ENCODE measurements around the gene MRPL55. TPM values are rescaled to one million over a fixed set of nuclear protein-coding genes. Genes with fewer than 3 reads are reported as not detected.

Gene MRPL55
- total RNA-seq, 1 experiment from 2014 or later, result 57.1 TPM

GRCh38 chr1:228112617-228113016 is 3.5 kb upstream of the MRPL55 start:
- CTCF ChIA-PET, result no interaction called here

More at GRCh38 chr1:228112617-228113016, 3.5 kb upstream of the MRPL55 start:
- ATAC-seq (no peak), DNase-seq (ENCODE audit: low read depth, low spot score) (no peak)
- Histone ChIP-seq H3K27ac (ENCODE audit: low read depth, low read length) (no peak overlapping the region), H3K4me2 (ENCODE audit: low read length) (no peak overlapping the region), H3K36me3 (ENCODE audit: control insufficient read depth in 1 of 2, insufficient read depth in 2 of 2, low read length in 2 of 2) (peaks cover 0 to 4% of the 10 kb centered on the region in 2 experiments; a peak in 1 of 4 replicates), H2AFZ (ENCODE audit: low read depth, low read length, poor library complexity, severe bottlenecking) (no peak overlapping the region), H3K9ac (ENCODE audit: low read length) (no peak overlapping the region), H4K20me1 (ENCODE audit: insufficient read depth) (no peaks in the 10 kb centered on the region), H3K4me3 (replicated peaks in 1 of 2; ENCODE audit: low read depth in 1 of 2, low read length in 2 of 2) (no peak overlapping the region), H3K4me1 (ENCODE audit: control insufficient read depth in 1 of 2, insufficient read depth in 2 of 2, low read length in 2 of 2) (peaks cover 4 to 14% of the 10 kb centered on the region in 2 experiments; a peak in 3 of 4 replicates), H3K9me2 (ENCODE audit: insufficient read depth) (no peaks in the 10 kb centered on the region), H3K79me2 (ENCODE audit: insufficient read depth, low read length) (peaks cover 22% of the 10 kb centered on the region), H3K27me3 (ENCODE audit: insufficient read depth, low read length) (no peaks in the 10 kb centered on the region), H3K9me3 (ENCODE audit: control insufficient read depth in 1 of 2, insufficient read depth in 1 of 2, low read depth in 1 of 2, low read length in 2 of 2) (peaks cover 0 to 4% of the 10 kb centered on the region in 2 experiments; a peak in 1 of 4 replicates)
- ChIA-PET RAD21 (ENCODE audit: low non-redundant PET in 1 of 2, low total read pairs in 2 of 2, uncharacterized antibody in 2 of 2, unreplicated experiment in 2 of 2) (no interaction called here), POLR2A (no interaction called here)
- TF ChIP-seq ZFX (IDR thresholded peaks at IDR 0.05) (no peak), EGR1 (IDR thresholded peaks at IDR 0.05; ENCODE audit: low read depth) (no peak), FOSL1 (IDR thresholded peaks at IDR 0.05; ENCODE audit: low read depth) (no peak), CEBPB (IDR thresholded peaks at IDR 0.05; ENCODE audit: low read depth) (no peak), RAD21 (IDR thresholded peaks at IDR 0.05; ENCODE audit: low read depth) (no peak), YY1 (IDR thresholded peaks at IDR 0.05; ENCODE audit: extremely low read depth, insufficient replicate concordance, low read depth, low read length) (no peak), REST (IDR thresholded peaks at IDR 0.05; ENCODE audit: low read depth) (no peak), SRF (IDR thresholded peaks at IDR 0.05; ENCODE audit: low read depth) (no peak), ZBTB33 (IDR thresholded peaks at IDR 0.05; ENCODE audit: extremely low read depth, insufficient replicate concordance, low read length) (no peak), ZNF274 (IDR thresholded peaks at IDR 0.05; ENCODE audit: low read depth, low read length) (no peak), POLR2AphosphoS5 (IDR thresholded peaks at IDR 0.05; ENCODE audit: low read depth, low read length) (no peak), EZH2phosphoT487 (IDR thresholded peaks at IDR 0.05; ENCODE audit: borderline replicate concordance) (no peak), TCF7L2 (IDR thresholded peaks at IDR 0.05; ENCODE audit: borderline replicate concordance, extremely low read depth, insufficient read depth, insufficient read length) (no peak), SP1 (IDR thresholded peaks at IDR 0.05; ENCODE audit: low read depth) (no peak), SIN3A (IDR thresholded peaks at IDR 0.05; ENCODE audit: low read depth) (no peak), CTCF (IDR thresholded peaks at IDR 0.05 in 2 of 3, conservative IDR thresholded peaks at IDR 0.05 in 1 of 3; ENCODE audit: borderline replicate concordance in 1 of 3, insufficient read depth in 1 of 3, low read depth in 2 of 3, low read length in 2 of 3) (no peak), EZH2 (IDR thresholded peaks at IDR 0.05) (no peak), JUND (IDR thresholded peaks at IDR 0.05) (no peak), POLR2A (IDR thresholded peaks at IDR 0.05; ENCODE audit: borderline replicate concordance, extremely low read depth, insufficient read depth, insufficient read length) (no peak), ATF3 (IDR thresholded peaks at IDR 0.05) (no peak)
- BruUV-seq (replicated peaks), result no TSS peak
- intact Hi-C loops (cut with micrococcal nuclease), result no loop called here

All from HCT116 (cell line).